CD4-positive, alpha-beta memory T cell (primary cell): Measurements from ENCODE around the gene BBOX1. TPM values are rescaled to one million over a fixed set of nuclear protein-coding genes. Genes with fewer than 3 reads are reported as not detected.
A peak's percentile ranks its signal among the peaks of the same experiment; 100 is the strongest.

Source experiments
- CTCF ChIA-PET: fragments of 350-600 bp; sonication (Branson Sonifier 250); formaldehyde crosslinking; loops from one replicate; lab custom pipeline; 2021; ENCODE audit warnings: inconsistent platforms; ENCODE audit not compliant: partially characterized antibody; lab: Charles Lee
- POLR2A ChIA-PET: fragments of 350-600 bp; sonication (Branson Sonifier 250); formaldehyde crosslinking; loops from one replicate; lab custom pipeline; 2021; ENCODE audit not compliant: partially characterized antibody; lab: Charles Lee
- DNase-seq, 5 donors: peaks; one replicate each; pipeline versions ENCODE4 v3.0.0 to v3.0.0-alpha.2; 2020 to 2022; ENCODE audit warnings: mixed read lengths in 1 of 5
- H3K27ac ChIP-seq: one replicate; pipeline ENCODE4 v1.7.0; 2013; ENCODE audit warnings: low read depth, low read length
- H3K27me3 ChIP-seq: 2 replicates; pipeline ENCODE4 v1.7.0; 2013; ENCODE audit warnings: mild to moderate bottlenecking, low read length, moderate library complexity; ENCODE audit not compliant: insufficient read depth
- H3K36me3 ChIP-seq: 2 replicates; pipeline ENCODE4 v1.7.0; 2013; ENCODE audit warnings: mild to moderate bottlenecking, low read length, moderate library complexity; ENCODE audit not compliant: insufficient read depth
- H3K4me1 ChIP-seq: 2 replicates; pipeline ENCODE4 v1.7.0; 2013; ENCODE audit warnings: mild to moderate bottlenecking, low read length, moderate library complexity; ENCODE audit not compliant: insufficient read depth
- H3K4me3 ChIP-seq, 2 donors: one replicate each; pipeline ENCODE4 v1.7.0; 2013; ENCODE audit warnings: low read length in 2 of 2, mild to moderate bottlenecking in 1 of 2
- H3K9me3 ChIP-seq, 2 donors: one replicate each; pipeline ENCODE4 v1.7.0; 2013; ENCODE audit warnings: low read length in 2 of 2, control low read depth in 1 of 2; ENCODE audit not compliant: control insufficient read depth in 1 of 2
- H3K27ac Mint-ChIP-seq, 7 donors: one replicate each; pipeline ENCODE4 v1.8.0; 2020 to 2021; ENCODE audit warnings: mixed read lengths in 7 of 7, mild to moderate bottlenecking in 6 of 7, inconsistent platforms in 3 of 7, moderate library complexity in 3 of 7
- H3K27me3 Mint-ChIP-seq, 2 donors: one replicate each; pipeline ENCODE4 v1.8.0; 2020 to 2021; ENCODE audit warnings: mixed read lengths in 2 of 2
- H3K36me3 Mint-ChIP-seq, 2 donors: one replicate each; pipeline ENCODE4 v1.8.0; 2020 to 2021; ENCODE audit warnings: mixed read lengths in 2 of 2, inconsistent platforms in 1 of 2, mild to moderate bottlenecking in 1 of 2
- H3K4me1 Mint-ChIP-seq, 4 donors: one replicate each; pipeline ENCODE4 v1.8.0; 2020 to 2021; ENCODE audit warnings: mixed read lengths in 4 of 4, mild to moderate bottlenecking in 1 of 4
- H3K4me3 Mint-ChIP-seq, 8 donors: one replicate each; pipeline ENCODE4 v1.8.0; 2020 to 2021; ENCODE audit warnings: mixed read lengths in 8 of 8, mild to moderate bottlenecking in 7 of 8, moderate library complexity in 6 of 8, inconsistent platforms in 3 of 8
- H3K9me3 Mint-ChIP-seq, 8 donors: one replicate each; pipeline ENCODE4 v1.8.0; 2020 to 2021; ENCODE audit warnings: mixed read lengths in 8 of 8, mild to moderate bottlenecking in 5 of 8, inconsistent platforms in 3 of 8, moderate library complexity in 1 of 8
- intact Hi-C: fragments of 100-400 bp; cut with micrococcal nuclease; formaldehyde crosslinking; loops from one replicate; pipeline ENCODE4 v1.15.1; 2023
- polyA plus RNA-seq, 2 donors: library from polyadenylated mRNA; unstranded; fragments of 300-500 nt; fragmentation: Illumina TruSeq; gene quantifications; one replicate each; pipeline ENCODE4 v1.2.3, GENCODE V29; 2021
- total RNA-seq, 2 experiments: library from RNA; stranded (reverse); gene quantifications; one replicate each; pipeline ENCODE4 v1.2.3, GENCODE V29; 2021

Gene BBOX1
- total and polyA plus RNA-seq, 4 experiments from 2014 or later = not detected

- Histone ChIP-seq H3K27me3 (no peaks in the 10 kb centered on the region), H3K36me3 (no peaks in the 10 kb centered on the region), H3K4me3 (no peak overlapping the region), H3K4me1 (no peaks in the 10 kb centered on the region), H3K9me3 (no peaks in the 10 kb centered on the region), H3K27ac (no peak overlapping the region)
- Mint-ChIP-seq H3K4me1 (no peaks in the 10 kb centered on the region), H3K9me3 (peaks cover 0 to 3% (median 0%) of the 10 kb centered on the region in 8 donors), H3K27me3 (no peaks in the 10 kb centered on the region), H3K27ac (no peak overlapping the region), H3K36me3 (no peaks in the 10 kb centered on the region), H3K4me3 (no peak overlapping the region)
- intact Hi-C loops = no loop called here
- CTCF ChIA-PET = no interaction called here
- POLR2A ChIA-PET = no interaction called here
- DNase-seq = no peak
Observed at GRCh38 chr11:27116684-27117083, 76.1 kb downstream of the BBOX1 start.

GRCh38 chr11:27118371-27118770 lies 77.8 kb downstream of the BBOX1 start:
- Mint-ChIP-seq H3K9me3 (peaks cover 0 to 3% (median 0%) of the 10 kb centered on the region in 8 donors), H3K27me3 (no peaks in the 10 kb centered on the region), H3K36me3 (no peaks in the 10 kb centered on the region), H3K4me3 (no peak overlapping the region), H3K4me1 (no peaks in the 10 kb centered on the region), H3K27ac (no peak overlapping the region)
- Histone ChIP-seq H3K4me1 (no peaks in the 10 kb centered on the region), H3K9me3 (no peaks in the 10 kb centered on the region), H3K4me3 (no peak overlapping the region), H3K27ac (no peak overlapping the region), H3K36me3 (no peaks in the 10 kb centered on the region), H3K27me3 (no peaks in the 10 kb centered on the region)
- no peak for DNase-seq
- CTCF ChIA-PET = no interaction called here
- POLR2A ChIA-PET = no interaction called here
- intact Hi-C loops = no loop called here

- DNase-seq = no peak
- Mint-ChIP-seq H3K4me3 (no peak overlapping the region), H3K27me3 (no peaks in the 10 kb centered on the region), H3K4me1 (no peaks in the 10 kb centered on the region), H3K27ac (peak overlapping the region in 1 of 7 donors; percentile 21), H3K36me3 (no peaks in the 10 kb centered on the region), H3K9me3 (peaks cover 0 to 3% (median 0%) of the 10 kb centered on the region in 8 donors)
- H3K27ac ChIP-seq = no peak overlapping the region
- no peaks in the 10 kb centered on the region for H3K36me3 ChIP-seq
- ChIA-PET CTCF (no interaction called here), POLR2A (no interaction called here)
- H3K27me3 ChIP-seq = no peaks in the 10 kb centered on the region
- intact Hi-C loops = no loop called here
- H3K9me3 ChIP-seq = no peaks in the 10 kb centered on the region
- H3K4me3 ChIP-seq = no peak overlapping the region
- H3K4me1 ChIP-seq = no peaks in the 10 kb centered on the region
Observed at GRCh38 chr11:27118949-27119348, 78.3 kb downstream of the BBOX1 start.

GRCh38 chr11:27119396-27119795 lies 78.8 kb downstream of the BBOX1 start:
- POLR2A ChIA-PET = no interaction called here
- no peaks in the 10 kb centered on the region for H3K27me3 ChIP-seq
- no peak for DNase-seq
- H3K4me3 ChIP-seq = no peak overlapping the region
- H3K36me3 ChIP-seq = no peaks in the 10 kb centered on the region
- H3K4me1 ChIP-seq = no peaks in the 10 kb centered on the region
- peak overlapping the region in 1 of 7 donors; percentile 21 for H3K27ac Mint-ChIP-seq
- no peak overlapping the region for H3K27ac ChIP-seq
- peaks cover 0 to 3% (median 0%) of the 10 kb centered on the region in 8 donors for H3K9me3 Mint-ChIP-seq
- CTCF ChIA-PET = interaction anchor here (0.9 kb wide), 1 partner anchor 14 kb away, joined by 3 read pairs; no protein-coding TSS in a partner anchor
- no peaks in the 10 kb centered on the region for H3K4me1 Mint-ChIP-seq
- H3K36me3 Mint-ChIP-seq = no peaks in the 10 kb centered on the region
- no peaks in the 10 kb centered on the region for H3K9me3 ChIP-seq
- no peaks in the 10 kb centered on the region for H3K27me3 Mint-ChIP-seq
- H3K4me3 Mint-ChIP-seq = no peak overlapping the region
- intact Hi-C loops = no loop called here

- Mint-ChIP-seq H3K36me3 (no peaks in the 10 kb centered on the region), H3K9me3 (peaks cover 0 to 3% (median 0%) of the 10 kb centered on the region in 8 donors), H3K4me1 (no peaks in the 10 kb centered on the region), H3K27me3 (no peaks in the 10 kb centered on the region), H3K27ac (no peak overlapping the region), H3K4me3 (no peak overlapping the region)
- intact Hi-C loops = no loop called here
- Histone ChIP-seq H3K27ac (no peak overlapping the region), H3K9me3 (no peaks in the 10 kb centered on the region), H3K4me3 (no peak overlapping the region), H3K27me3 (no peaks in the 10 kb centered on the region), H3K4me1 (no peaks in the 10 kb centered on the region), H3K36me3 (no peaks in the 10 kb centered on the region)
- ChIA-PET CTCF (interaction anchor here (0.9 kb wide), 1 partner anchor 15 kb away, joined by 3 read pairs; no protein-coding TSS in a partner anchor), POLR2A (no interaction called here)
- no peak for DNase-seq
Observed at GRCh38 chr11:27120211-27120610, 79.6 kb downstream of the BBOX1 start.

- Mint-ChIP-seq H3K36me3 (no peaks in the 10 kb centered on the region), H3K4me3 (no peak overlapping the region), H3K9me3 (peaks cover 0 to 3% (median 0%) of the 10 kb centered on the region in 8 donors), H3K4me1 (no peaks in the 10 kb centered on the region), H3K27me3 (no peaks in the 10 kb centered on the region), H3K27ac (no peak overlapping the region)
- DNase-seq = no peak
- no peaks in the 10 kb centered on the region for H3K36me3 ChIP-seq
- ChIA-PET POLR2A (no interaction called here), CTCF (no interaction called here)
- intact Hi-C loops = no loop called here
- no peak overlapping the region for H3K4me3 ChIP-seq
- H3K4me1 ChIP-seq = no peaks in the 10 kb centered on the region
- no peaks in the 10 kb centered on the region for H3K27me3 ChIP-seq
- H3K9me3 ChIP-seq = no peaks in the 10 kb centered on the region
- H3K27ac ChIP-seq = no peak overlapping the region
Observed at GRCh38 chr11:27122001-27122400, 81.4 kb downstream of the BBOX1 start.

- Mint-ChIP-seq H3K4me1 (no peaks in the 10 kb centered on the region), H3K27me3 (no peaks in the 10 kb centered on the region), H3K36me3 (no peaks in the 10 kb centered on the region), H3K27ac (no peak overlapping the region), H3K9me3 (peaks cover 0 to 4% (median 0%) of the 10 kb centered on the region in 8 donors), H3K4me3 (no peak overlapping the region)
- H3K27ac ChIP-seq = no peak overlapping the region
- POLR2A ChIA-PET = no interaction called here
- no peak for DNase-seq
- no peaks in the 10 kb centered on the region for H3K4me1 ChIP-seq
- intact Hi-C loops = no loop called here
- H3K4me3 ChIP-seq = no peak overlapping the region
- CTCF ChIA-PET = interaction anchor here (0.6 kb wide), 1 partner anchor 361 kb away, joined by 3 read pairs; no protein-coding TSS in a partner anchor
- H3K27me3 ChIP-seq = no peaks in the 10 kb centered on the region
- H3K36me3 ChIP-seq = no peaks in the 10 kb centered on the region
- H3K9me3 ChIP-seq = no peaks in the 10 kb centered on the region
Observed at GRCh38 chr11:27124514-27125264, 84.1 kb downstream of the BBOX1 start.
